Inferior parietal cortex (tissue), 1 donor: ENCODE data around the gene MINDY4.

Experiments
- DNase-seq: peaks from one replicate; pipeline ENCODE4 v3.0.0-alpha.2; 2016; ENCODE audit errors: extremely low spot score

MINDY4 gene

DNA sequence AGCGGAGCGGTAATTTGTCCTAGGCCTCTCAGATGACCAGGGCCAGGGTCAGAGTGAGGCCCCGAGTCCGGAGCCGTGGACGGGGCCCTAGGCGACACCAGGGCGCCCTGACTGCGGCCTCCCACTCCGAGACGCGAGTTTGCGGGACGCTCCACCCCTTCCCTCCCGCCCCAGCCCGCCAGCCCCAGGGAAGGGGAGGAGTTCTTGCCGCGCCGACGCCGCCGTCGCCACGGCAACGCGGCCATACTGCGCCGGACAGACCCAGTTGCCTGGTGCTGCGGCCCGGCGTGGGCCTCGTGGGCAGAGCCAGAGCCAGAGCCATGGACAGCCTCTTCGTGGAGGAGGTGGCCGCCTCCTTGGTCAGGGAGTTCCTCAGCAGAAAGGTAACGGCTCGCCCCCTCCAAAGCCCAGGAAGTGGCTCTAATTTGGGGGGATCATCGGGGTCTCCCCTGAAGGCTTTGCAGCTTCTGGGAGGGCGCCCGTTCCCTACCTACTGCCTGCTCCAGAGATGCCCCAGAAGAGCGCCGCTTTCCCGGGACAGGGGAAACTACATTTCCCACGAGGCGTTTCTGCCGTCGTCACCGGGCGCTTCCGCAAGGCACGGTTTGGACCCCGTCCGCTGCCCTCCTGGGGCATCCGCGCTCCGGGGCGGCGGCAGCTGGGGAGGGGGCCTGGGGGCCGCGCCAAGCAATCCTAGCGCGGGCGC lies at the start of gene MINDY4:
TSS of gene MINDY4 (plus strand) at position 244 of the 706 bp plus-strand sequence. CDS start at position 321, 77 bp downstream.
- peak; percentile 57 for DNase-seq

DNA sequence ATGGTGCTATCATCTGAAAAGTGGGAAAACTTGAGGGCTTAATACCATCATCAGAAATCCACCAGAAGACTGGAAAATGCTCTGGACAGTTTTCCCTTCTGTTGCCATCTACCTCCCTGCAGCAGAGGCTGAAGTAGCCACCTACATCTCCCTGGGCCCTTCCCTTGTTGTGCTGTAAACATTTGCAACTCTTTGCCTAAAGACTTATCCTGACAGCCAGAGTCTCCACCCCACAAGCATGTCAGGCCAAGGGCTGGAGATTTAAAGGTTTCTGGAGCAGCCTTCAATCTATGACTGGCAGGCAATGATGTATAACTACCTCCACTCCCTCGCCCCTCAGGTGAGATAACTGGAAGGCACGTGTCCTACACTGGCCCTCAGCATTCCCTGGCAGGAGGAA lies 49.0 kb upstream of the MINDY4 start:
- DNase-seq, result no peak

DNA sequence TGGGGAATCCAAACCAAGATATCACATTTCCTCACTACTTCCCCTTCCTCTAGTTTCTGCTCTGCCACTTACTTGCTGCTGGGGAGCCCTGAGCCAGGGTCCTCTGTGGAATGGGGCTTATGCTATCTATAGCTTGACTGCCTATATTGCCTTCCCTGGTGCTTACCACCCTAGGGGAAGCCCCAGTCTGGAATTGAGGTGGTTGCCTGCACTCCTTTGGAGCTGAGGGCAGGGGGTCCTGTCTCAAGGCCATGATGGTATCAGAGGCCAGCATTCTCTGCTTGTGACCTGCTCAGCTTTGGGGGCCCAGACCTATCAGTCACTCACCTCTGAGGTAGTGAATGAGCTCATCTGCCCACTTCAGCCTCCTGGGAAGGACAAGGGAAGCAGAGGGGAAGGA lies 48.5 kb upstream of the MINDY4 start:
- no peak for DNase-seq

DNA sequence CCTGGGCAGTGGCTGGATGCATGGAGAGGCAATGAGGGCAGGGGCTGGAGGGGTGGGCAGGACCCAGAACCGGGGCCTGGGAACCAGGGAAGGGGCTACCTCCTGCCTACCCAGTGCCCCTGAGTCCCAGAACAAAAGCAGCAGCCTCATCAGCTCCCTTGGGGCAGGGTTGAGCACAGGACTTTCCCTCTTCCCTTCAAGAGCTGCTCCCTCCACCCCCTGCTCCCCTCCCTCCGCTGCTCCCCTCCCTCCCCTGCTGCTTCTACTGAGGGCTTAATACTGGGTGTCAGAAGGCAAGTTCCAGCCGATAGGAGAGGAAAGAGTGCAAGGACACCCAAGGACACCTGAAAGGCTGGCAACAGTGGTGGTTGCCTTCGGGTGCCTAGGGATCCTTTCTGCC lies 47.4 kb upstream of the MINDY4 start:
- DNase-seq, result no peak

DNA sequence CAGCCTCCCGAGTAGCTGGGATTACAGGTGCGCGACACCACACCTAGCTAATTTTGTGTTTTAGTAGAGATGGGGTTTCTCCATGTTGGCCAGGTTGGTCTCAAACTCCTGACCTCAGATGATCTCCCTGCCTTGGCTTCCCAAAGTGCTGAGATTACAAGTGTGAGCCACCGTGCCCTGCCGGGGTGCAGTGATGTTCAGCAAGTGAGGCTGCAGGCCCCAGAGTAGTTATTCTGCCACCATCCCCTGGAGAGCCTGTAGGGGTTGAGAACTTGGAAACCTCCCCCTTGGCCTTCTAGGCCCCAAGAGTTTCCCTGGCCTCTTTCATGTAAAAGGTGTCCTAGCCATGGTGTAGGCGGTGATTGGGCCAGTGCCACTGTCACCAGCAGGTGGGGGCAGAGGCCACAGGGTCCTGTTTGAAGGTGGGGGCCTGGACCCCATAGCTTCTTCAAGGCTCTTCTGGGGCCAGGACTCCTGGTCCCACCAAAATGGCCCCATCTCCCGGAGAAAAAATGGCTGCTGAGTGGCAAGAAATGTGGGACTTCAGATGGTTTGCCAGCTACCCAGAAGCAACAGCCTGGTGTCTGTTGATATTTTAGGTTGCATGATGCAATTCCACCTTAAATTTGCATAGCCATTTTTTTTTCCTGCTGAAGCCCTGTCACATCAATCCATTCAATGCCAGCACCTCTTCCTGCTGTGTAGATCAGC lies 44.8 kb upstream of the MINDY4 start:
- no peak for DNase-seq

DNA sequence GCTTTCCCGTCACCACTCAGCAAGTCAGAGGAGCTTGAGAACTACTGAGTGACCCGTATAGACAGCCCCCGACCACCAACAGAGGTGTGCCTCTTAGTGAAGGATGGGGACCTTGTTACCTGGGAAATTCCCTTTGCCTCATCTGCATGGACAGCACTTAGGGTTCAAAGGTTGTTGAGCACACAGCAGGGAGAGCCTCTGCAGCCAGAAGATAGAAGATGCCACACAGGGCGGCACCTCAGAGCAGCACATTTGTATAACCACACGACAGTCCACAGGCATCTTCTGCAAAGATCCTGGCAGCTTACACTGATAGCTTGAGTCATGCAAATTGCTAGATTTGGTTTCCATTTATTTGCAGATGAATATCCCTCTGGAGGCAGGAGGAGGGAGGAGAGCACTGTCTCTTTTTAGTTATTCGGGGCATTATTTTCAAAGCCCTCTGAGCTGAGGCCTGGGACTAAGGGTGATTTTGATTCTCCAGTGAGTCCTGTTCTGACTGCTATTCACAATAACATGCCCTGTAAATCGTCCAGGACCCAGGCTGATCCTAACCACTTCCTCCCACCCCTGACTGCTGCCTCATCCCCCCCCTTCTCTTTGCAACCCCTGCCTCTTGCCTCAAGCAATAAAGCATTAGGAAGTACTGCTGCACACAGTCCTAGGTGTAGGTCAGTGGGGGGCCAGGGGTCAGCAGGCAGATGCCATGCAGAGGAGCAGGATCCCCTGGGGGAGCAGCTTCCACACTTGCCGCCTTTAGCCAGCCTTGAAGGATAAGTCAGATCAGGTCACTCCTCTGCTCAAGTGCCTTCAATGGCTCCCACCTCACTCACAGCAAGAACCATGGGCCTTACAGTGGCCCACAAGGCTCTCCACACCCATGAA lies 43.9 kb upstream of the MINDY4 start:
- no peak for DNase-seq

DNA sequence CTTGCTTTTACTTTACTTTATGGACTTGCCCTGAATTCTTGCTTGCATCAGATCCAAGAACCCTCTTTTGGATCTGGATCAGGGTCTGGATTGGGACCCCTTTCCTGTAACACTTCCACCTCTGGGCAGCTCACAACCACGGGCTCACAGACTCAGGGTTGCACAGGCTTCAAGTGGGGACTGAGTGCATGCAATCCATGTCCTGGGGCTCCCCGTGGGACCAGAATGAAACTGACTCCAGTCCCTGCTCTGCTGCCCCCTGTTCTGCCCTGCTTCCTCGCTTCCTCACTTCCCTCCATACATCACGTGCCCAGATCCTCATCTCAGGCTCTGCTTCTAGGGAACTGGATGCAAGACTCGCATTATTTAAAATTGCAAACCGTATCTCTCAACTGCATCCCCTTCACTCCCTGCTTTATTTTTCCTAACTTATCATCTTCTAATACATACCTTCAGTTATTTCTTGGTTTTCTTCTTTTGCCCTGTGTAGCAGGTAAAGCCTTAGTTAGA lies 42.6 kb upstream of the MINDY4 start:
- DNase-seq, result no peak

DNA sequence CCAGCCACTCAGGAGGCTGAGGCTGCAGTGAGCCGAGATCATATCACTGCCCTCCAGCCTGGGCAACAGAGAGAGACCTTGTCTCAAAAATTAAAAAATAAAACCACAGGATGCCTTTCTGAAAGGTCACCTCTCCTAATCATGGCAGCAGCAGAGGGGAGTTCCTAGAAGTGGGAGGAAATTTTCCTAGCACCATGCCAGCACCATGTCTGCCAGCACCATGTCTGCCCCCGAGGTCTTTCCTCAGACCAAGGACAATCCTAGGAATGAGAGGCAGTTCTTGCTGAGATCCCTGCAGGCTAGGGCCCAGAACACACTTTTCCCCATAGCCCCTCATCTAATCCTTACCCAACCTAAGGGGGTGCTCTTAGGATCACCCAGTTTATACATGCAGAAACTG lies 41.6 kb upstream of the MINDY4 start:
- no peak for DNase-seq

DNA sequence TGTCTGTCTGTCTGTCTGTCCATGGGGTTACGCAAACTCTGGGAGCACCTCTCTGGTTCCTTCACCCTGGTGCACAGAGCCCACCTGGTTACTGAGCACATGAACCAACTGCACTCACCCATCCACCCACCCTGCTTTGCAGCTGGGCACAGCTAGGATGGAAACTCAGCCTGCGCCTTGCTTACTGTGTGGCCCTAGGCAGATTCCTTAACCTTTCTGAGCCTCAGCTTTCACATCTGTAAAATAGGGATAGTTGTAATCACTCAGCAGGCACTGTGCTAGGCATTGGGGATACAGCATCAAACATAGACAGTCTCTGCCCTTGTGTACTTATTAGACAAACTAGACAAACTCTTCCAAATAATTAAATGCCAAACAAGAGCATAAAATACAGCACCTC lies 41.1 kb upstream of the MINDY4 start:
- DNase-seq, result no peak

DNA sequence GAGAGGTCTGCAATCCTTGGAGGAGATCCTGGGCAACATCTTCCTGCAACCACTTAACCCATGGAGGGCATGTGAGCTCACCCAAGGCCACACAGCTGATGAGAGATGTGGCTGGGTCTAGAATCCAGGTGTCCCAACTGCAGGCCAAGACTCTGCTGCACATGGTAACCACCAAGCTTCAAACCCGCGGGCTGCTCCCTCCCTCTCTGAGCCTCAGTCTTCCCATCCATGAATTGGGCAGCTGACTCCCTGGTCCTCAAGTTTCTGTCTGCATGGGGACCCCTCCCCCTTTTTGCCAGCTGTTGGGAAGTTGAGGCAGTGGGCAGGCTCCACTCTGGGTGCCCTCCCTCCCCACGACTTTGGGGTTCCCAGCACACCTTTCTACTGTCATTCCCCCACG lies 40.2 kb upstream of the MINDY4 start:
- DNase-seq, result no peak

DNA sequence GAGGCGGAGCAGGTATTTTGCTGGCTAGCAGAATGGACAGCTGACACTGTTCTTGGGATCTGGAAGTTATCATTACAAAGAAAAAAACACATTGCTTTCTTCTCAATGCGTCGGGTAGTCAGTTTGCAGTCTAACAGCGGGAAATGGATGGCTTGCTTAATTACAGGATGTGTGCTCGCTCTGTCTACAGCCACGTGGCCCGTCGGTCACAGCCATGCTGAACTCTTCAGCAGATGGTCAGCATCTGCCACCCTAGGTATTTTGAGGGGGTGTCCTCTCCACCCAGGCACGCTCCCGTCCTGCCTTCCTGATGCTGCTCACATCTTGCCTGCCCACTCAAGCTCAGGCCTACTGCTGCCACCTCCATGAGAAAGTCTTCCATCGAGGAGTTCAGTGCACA lies 39.6 kb upstream of the MINDY4 start:
- no peak for DNase-seq

DNA sequence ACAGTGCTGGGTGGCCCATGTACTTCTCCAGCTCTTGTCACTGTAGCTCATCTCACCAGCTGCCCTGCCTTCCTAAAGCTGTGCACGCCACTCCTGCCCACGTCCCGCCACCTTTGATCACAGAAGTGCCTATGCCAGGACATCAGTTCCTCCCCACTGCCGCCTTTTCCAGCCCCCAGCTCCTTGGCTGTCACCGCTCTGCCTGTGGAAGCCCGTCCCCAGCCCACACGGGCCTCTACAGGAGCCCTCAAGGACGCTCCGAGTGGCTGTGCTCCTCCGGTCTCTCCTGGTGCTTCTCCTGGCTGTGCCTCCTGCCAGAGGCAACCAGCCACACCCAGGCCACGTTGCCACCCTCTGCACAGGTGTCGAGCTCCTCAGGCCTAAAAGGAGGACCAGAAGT lies 38.6 kb upstream of the MINDY4 start:
- DNase-seq, result no peak

DNA sequence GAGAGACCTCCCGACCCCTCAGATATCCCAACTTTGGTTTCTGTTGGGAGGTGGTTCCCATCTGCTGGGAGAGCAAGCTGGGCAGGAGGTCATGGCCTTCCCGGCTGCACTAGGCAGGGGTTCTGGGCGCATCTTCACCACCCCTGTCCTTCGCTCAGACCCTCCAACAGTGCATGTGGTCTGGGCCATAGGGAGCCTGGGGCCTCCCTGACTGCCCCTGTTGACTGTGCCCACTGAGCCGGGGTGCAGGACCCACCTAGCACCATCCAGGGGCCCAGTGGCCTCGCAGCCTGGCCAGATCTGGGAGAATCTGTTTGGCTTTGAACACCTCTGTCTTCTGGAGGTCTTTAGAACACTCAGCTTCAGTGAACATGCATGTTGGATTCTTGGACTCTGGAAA lies 38.0 kb upstream of the MINDY4 start:
- DNase-seq, result no peak

DNA sequence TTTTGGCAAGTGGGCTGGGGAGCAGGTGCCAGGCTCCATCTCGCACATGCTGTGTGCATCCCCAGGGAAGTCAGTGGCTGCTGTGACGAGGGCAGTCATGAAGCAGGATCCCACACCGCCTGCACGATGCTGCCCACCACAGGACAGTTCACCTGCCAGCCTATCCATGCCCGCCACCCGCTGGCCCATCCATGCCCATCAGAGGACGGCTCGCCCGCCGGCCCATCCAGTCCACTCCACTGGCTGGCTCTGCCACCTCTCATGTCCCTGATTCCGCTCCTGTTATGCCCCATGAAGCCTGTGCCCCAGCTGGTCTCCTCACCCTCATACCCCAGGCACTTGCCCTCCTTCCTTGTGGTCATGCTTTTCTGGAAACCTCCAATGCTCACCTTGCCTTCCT lies 37.5 kb upstream of the MINDY4 start:
- DNase-seq, result no peak

DNA sequence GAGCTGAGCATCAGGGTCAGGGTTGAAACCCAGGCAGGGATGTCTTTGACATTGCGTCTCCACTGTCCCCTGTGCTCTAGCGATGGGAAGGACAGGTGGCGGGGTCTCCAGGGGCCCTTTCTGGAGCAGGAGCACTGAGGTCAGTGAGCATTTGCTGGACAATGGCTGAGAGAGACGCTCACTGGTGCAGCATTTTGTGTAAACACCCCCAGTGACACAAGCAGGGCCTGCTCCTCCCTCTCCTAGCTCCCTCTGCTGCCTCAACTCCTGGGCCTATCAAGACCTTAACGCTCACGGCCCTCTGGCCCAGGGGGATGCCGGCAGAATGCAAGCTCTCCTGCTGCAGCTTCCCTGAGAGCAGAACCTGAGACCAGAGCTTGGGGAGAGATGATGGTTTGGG lies 36.7 kb upstream of the MINDY4 start:
- DNase-seq, result no peak

DNA sequence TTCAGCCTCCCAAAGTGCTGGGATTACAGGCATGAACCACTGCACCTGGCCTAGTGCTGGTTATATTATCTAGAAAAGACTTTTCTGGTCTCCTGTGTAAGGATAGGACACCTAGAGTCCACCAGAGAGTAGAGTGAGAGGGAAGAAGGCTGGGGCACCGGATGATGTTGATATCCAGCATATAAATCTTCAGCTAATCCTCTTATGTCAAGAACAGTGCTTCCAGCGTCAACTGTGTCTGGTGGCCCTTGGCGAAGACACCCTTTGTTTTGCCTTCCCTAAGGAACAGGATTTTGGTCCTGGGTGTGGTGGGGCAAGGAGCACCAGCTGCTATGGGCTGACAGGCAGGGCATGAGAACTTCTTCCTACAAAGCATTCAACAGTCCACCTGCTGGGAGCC lies 35.6 kb upstream of the MINDY4 start:
- DNase-seq, result no peak

DNA sequence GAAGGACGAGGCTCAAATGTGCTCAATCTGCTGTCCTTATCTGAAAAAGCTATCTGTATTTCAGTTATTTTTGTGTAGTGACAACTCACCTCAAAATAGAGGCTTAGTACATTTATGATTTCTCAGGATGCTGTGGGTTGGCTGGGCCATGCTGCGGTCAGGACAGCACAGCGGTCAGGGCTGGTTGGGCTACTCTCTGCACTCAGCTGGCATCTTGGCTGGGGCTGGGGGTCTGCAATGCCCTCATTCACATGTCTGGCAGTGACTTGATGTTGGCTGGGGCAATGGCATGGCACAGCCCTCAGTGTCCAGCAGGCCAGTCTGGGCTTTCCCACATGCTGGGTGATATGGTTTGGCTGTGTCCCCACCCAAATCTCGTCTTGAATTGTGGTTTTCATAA lies 34.9 kb upstream of the MINDY4 start:
- DNase-seq, result no peak

DNA sequence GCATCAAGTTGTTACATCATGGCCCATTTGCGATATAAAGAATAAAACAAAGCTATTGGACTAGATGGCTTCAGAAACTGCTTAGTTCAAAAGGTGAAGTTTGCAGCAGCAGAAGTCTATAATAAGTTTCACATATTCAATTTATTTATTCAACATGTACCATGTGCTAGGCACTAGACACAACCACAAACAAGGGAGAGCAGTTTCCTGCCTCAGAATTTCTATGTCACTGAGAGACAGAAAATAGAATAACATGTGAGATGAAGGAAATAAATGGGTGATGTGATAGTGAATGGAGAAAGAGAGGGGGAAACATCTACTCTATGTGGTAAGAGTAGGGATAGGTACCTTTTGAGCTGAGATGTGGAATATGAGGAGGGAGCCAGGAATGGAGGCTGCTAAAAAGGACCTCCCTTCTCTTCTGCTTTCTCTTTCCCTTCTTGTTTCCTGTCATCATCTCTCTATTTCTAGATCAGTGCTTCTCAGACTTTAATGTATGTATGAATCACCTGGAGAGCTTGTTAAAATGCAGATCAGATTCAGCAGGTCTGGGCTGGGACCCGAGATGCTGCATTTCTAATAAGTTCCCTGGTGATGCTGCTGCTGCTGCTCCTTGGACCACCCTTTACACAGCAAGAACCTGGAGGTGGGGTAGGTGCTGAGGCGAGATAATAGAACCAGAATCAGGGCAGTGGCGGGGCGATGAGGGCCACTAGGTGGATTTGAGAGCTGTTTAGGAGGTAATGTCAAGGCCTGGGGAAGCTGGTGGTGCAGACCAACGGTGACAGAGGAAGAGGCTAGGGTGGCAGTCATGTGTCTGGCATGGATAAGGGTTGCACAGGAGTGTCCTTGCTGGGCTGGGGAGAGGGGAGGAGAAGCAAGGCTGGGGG lies 32.9 kb upstream of the MINDY4 start:
- no peak for DNase-seq

DNA sequence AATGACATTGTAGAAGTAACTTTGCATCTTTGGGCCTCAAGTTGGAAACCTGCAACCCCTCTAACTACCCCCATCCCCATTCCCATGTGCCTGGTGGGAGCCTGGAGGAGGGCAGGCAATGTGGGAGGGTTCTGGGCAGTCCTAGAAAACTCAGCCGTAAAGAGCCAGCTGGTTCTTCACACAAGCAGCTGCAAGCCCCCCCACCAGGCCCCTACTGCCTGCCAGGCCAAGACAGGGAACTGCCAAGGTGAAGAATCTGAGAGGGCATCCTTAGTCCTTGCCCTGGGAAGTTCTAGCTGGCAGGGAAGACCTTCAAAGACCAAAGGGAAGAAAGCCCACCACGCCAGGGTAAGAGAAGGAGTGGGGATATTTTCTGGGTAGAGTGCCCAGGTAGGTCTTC lies 31.5 kb upstream of the MINDY4 start:
- DNase-seq, result no peak

DNA sequence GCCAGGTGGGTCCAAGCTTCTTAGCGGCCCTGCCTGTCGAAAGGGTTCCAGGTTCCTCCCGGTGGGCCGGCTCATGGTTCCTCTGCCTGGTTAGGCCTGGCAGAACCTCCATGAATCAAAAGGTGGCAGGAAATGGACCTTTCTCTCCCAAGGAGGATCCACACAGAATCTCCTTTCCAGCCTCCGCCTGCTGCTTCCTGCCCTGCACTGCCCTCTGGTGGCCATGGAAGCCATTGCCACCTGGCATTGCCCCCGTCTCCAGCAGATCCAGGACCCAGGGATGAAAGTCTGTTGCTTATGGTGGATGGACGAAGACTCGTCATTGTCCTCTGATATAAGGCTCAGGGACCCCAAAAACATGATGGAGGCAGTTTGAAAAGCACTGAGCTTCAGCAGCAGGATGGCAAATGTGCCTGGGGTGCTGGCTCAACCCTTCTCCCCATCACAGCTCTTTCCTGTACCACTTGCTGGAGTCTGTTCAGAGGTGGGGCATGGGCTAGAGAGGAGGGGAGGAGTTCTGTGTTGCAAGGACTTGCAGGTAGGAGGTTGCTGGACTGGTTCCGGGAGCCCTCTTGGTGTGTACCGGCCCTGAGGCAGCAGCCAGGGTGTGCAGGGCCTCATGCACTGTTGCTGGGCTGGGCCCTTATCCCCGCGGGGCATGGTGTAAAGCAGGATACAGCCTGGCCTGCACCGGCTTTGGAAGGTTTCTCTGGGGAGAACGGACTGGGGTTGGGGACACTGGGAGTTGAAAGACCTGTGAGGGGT lies 30.6 kb upstream of the MINDY4 start:
- DNase-seq, result peak; percentile 82

DNA sequence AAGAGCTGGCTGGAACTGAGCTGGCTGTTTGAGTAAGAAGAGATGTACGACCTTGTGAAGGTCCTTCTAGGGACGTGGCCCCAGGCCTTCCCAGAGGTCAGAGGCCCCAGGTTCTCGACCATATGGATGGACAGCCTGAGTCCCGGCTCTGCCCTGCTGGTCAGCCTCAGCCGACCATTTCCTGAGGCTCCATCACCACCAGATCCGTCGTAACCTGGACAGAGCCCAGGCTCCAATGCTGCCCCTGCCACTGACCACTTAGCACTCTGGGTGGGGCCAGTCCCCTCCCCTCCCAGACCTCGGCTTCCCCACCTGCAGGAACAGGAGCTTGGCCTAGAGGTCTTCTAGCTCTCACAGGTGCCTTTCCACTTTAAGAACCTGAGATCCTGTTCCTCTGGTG lies 29.9 kb upstream of the MINDY4 start:
- DNase-seq, result no peak
